Activated CD4-positive, alpha-beta T cell treated with anti-CD3 and anti-CD28 coated beads, Interleukin-10, Interleukin-2, amounts not matched to agents 100 ng/mL and 50 ng/mL, durations not matched to agents 16 hours and 8 hours (primary cell): ENCODE results near the gene ZFC3H1.
"Not testable (repeated sequence)": the region's sequence is repeated elsewhere in the genome, so short reads cannot be mapped to it uniquely, and the experiment has no call there.

Experiments used
- DNase-seq: peaks from one replicate; pipeline ENCODE4 v3.0.0-alpha.2; 2020

ZFC3H1 gene

GRCh38 chr12:71569885-71570284 lies 93.8 kb downstream of the ZFC3H1 start:
- DNase-seq, result not testable (repeated sequence)

GRCh38 chr12:71567537-71567936 lies 96.1 kb downstream of the ZFC3H1 start:
- DNase-seq, result no peak

- no peak for DNase-seq
Measured at GRCh38 chr12:71566655-71567054, 97.0 kb downstream of the ZFC3H1 start.

DNA sequence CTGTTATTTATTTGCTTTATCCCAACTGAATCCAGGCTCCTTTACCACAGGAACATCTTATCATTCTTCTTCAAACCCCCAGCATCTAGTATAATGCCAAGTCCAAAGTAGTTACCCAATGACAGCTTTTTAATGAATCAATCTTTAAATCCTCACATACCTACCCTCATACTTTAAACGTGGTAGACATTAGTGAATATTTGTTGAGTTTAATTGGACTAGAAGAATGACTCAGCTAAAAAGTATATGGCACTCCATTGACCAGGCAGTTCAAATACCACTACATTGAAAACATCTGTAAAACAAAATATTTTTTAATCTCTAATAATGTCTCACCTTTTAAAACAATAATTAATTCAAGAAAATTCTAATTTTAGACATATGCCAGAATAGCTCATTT lies 98.1 kb downstream of the ZFC3H1 start:
- DNase-seq, result no peak

DNA sequence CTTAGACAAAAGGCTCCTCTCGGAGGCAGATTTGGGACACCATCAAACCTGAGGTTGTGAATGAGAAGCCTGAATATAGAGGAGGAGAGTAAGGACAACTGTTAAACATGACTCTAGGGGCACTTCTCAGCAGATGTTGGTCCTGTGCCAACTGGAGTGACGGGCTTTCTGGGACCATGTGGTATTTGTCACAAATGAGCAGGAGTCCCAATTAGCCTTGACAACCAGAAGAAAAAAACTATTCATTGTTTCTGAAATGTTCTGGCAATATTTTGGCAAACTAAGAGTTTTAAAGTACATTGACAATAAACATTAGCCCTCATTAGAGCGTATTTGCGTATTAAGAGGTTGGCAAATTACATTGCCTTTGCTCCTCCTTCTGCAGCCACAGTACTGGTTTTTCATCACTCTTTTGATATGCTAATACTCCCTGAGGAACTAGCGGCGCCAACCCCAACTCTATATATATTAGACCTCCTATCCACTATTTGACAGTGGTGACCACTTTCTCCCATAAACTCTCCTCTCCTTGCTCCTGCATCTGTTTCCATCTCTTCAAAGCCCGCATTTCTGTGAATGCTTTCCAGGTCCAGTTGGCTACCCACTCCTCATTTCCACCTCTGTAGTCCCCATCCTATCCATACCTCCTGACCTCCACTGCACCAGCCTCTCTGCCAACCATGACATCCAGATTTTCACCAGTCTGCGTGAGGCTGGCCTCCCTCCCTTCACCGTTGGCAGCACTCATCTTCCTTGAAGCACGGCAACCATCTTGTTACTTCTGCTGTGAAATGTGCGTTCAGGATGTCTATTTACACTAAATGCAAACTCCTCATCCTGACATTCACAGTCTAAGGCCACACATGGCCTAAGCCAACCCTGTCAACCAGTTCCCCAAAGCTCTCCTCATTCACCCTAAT lies 100.7 kb downstream of the ZFC3H1 start:
- DNase-seq, result no peak
